ENCODE data around the gene DHX16.

Gene DHX16

GRCh38 chr6:30614044-30614842, 58.6 kb downstream of the DHX16 start:
- Histone ChIP-seq H2AK5ac (ENCODE audit: low read length) (no peak overlapping the region), H3K4me3 (ENCODE audit: low read depth, low read length) (no peak overlapping the region), H3K27me3 (ENCODE audit: insufficient read depth, low read length) (no peaks in the 10 kb centered on the region), H3K79me2 (ENCODE audit: control insufficient read depth, insufficient read depth, low read length, poor library complexity) (peaks cover 15% of the 10 kb centered on the region), H4K8ac (ENCODE audit: low read depth, low read length) (no peak overlapping the region), H3K9me3 (ENCODE audit: insufficient read depth, low read depth, low read length) (no peaks in the 10 kb centered on the region), H3K27ac (ENCODE audit: low read depth, low read length) (peak overlapping the region; percentile 38), H2BK12ac (ENCODE audit: low read length) (no peak overlapping the region), H3K23ac (ENCODE audit: low read length) (no peak overlapping the region), H2BK120ac (ENCODE audit: insufficient read depth, low read length, poor library complexity) (no peak overlapping the region), H3K14ac (ENCODE audit: low read length) (no peak overlapping the region), H3K4ac (ENCODE audit: low read depth, low read length) (no peak overlapping the region), H4K91ac (ENCODE audit: low read depth, low read length) (no peak overlapping the region), H3K79me1 (ENCODE audit: low read length) (peaks cover 16% of the 10 kb centered on the region), H4K12ac (ENCODE audit: low read depth, low read length) (no peak overlapping the region), H3K36me3 (ENCODE audit: control insufficient read depth in 1 of 2, insufficient read depth in 2 of 2, low read length in 2 of 2) (peaks cover 7 to 23% of the 10 kb centered on the region in 2 experiments), H3K18ac (ENCODE audit: low read length) (no peak overlapping the region), H3K9ac (ENCODE audit: low read length) (peak overlapping the region; percentile 77), H2BK5ac (ENCODE audit: low read depth, low read length, poor library complexity) (no peak overlapping the region), H3K4me1 (ENCODE audit: control insufficient read depth in 1 of 2, insufficient read depth in 2 of 2, low read length in 2 of 2) (peaks cover 3 to 6% of the 10 kb centered on the region in 2 experiments), H3K4me2 (ENCODE audit: low read length) (peak overlapping the region; percentile 46), H2AFZ (ENCODE audit: insufficient read depth, low read length, poor library complexity) (no peak overlapping the region)
- DNase-seq = no peak
- no CpG with 5 or more reads among the region's 8 CpGs for whole genome bisulfite sequencing (ENCODE audit: extremely low coverage, insufficient coverage, insufficient read length)

- H3K79me1 ChIP-seq (ENCODE audit: low read length) = peaks cover 16% of the 10 kb centered on the region
- no peaks in the 10 kb centered on the region for H3K9me3 ChIP-seq (ENCODE audit: insufficient read depth, low read depth, low read length)
- H2AK5ac ChIP-seq (ENCODE audit: low read length) = no peak overlapping the region
- H3K23ac ChIP-seq (ENCODE audit: low read length) = no peak overlapping the region
- H2BK120ac ChIP-seq (ENCODE audit: insufficient read depth, low read length, poor library complexity) = no peak overlapping the region
- H3K36me3 ChIP-seq (ENCODE audit: control insufficient read depth in 1 of 2, insufficient read depth in 2 of 2, low read length in 2 of 2) = peaks cover 12 to 31% of the 10 kb centered on the region in 2 experiments
- no peak overlapping the region for H2AFZ ChIP-seq (ENCODE audit: insufficient read depth, low read length, poor library complexity)
- no peak overlapping the region for H4K8ac ChIP-seq (ENCODE audit: low read depth, low read length)
- no peak overlapping the region for H3K14ac ChIP-seq (ENCODE audit: low read length)
- H3K27me3 ChIP-seq (ENCODE audit: insufficient read depth, low read length) = no peaks in the 10 kb centered on the region
- no peak for DNase-seq
- peaks cover 1 to 5% of the 10 kb centered on the region in 2 experiments for H3K4me1 ChIP-seq (ENCODE audit: control insufficient read depth in 1 of 2, insufficient read depth in 2 of 2, low read length in 2 of 2)
- no peak overlapping the region for H3K4me2 ChIP-seq (ENCODE audit: low read length)
- H3K79me2 ChIP-seq (ENCODE audit: control insufficient read depth, insufficient read depth, low read length, poor library complexity) = peaks cover 13% of the 10 kb centered on the region
- no peak overlapping the region for H2BK5ac ChIP-seq (ENCODE audit: low read depth, low read length, poor library complexity)
- H4K12ac ChIP-seq (ENCODE audit: low read depth, low read length) = no peak overlapping the region
- H3K18ac ChIP-seq (ENCODE audit: low read length) = no peak overlapping the region
- no peak overlapping the region for H3K9ac ChIP-seq (ENCODE audit: low read length)
- H3K4me3 ChIP-seq (ENCODE audit: low read depth, low read length) = no peak overlapping the region
- no peak overlapping the region for H4K91ac ChIP-seq (ENCODE audit: low read depth, low read length)
- H2BK12ac ChIP-seq (ENCODE audit: low read length) = no peak overlapping the region
- no peak overlapping the region for H3K4ac ChIP-seq (ENCODE audit: low read depth, low read length)
- H3K27ac ChIP-seq (ENCODE audit: low read depth, low read length) = no peak overlapping the region
Observed at GRCh38 chr6:30613251-30614043, 59.4 kb downstream of the DHX16 start.

DNA sequence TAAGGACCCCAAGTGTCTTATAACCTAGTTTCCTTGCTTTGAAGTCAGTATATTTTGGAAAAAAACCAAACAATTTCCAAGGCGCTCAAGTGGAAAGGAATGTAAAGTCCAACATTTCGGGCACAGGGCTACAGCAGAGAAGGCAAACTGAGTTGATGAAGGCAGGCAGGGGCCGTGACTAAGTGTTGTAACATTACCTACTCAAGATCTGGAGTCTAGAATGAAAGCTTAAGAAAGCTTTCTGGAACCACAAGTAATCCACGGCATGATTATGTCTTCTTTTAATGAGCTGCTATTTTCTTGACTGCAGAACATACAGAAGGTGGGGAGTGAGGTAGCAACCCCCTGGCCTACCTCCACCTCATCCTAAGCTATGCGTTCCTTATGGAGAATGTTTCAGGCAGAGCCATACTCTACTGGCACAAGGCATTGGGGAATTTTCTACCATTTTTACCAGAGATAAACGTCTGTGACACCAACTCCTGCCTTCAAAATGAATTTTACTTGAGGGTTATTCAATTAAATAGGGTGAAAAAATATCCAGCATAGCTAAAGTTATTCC, 60.0 kb downstream of the DHX16 start:
- no peak overlapping the region for H3K4me2 ChIP-seq (ENCODE audit: low read length)
- H2AK5ac ChIP-seq (ENCODE audit: low read length) = no peak overlapping the region
- no peak for DNase-seq
- no peak overlapping the region for H2BK5ac ChIP-seq (ENCODE audit: low read depth, low read length, poor library complexity)
- H4K8ac ChIP-seq (ENCODE audit: low read depth, low read length) = no peak overlapping the region
- H3K9me3 ChIP-seq (ENCODE audit: insufficient read depth, low read depth, low read length) = no peaks in the 10 kb centered on the region
- no peak overlapping the region for H2BK120ac ChIP-seq (ENCODE audit: insufficient read depth, low read length, poor library complexity)
- no peak overlapping the region for H4K91ac ChIP-seq (ENCODE audit: low read depth, low read length)
- no peak overlapping the region for H4K12ac ChIP-seq (ENCODE audit: low read depth, low read length)
- H3K79me1 ChIP-seq (ENCODE audit: low read length) = peaks cover 14% of the 10 kb centered on the region
- no peaks in the 10 kb centered on the region for H3K27me3 ChIP-seq (ENCODE audit: insufficient read depth, low read length)
- no peak overlapping the region for H3K9ac ChIP-seq (ENCODE audit: low read length)
- H3K14ac ChIP-seq (ENCODE audit: low read length) = no peak overlapping the region
- no peak overlapping the region for H3K18ac ChIP-seq (ENCODE audit: low read length)
- H3K79me2 ChIP-seq (ENCODE audit: control insufficient read depth, insufficient read depth, low read length, poor library complexity) = peaks cover 12% of the 10 kb centered on the region
- H2AFZ ChIP-seq (ENCODE audit: insufficient read depth, low read length, poor library complexity) = no peak overlapping the region
- no peak overlapping the region for H3K23ac ChIP-seq (ENCODE audit: low read length)
- peaks cover 0 to 3% of the 10 kb centered on the region in 2 experiments for H3K4me1 ChIP-seq (ENCODE audit: control insufficient read depth in 1 of 2, insufficient read depth in 2 of 2, low read length in 2 of 2)
- no peak overlapping the region for H3K4me3 ChIP-seq (ENCODE audit: low read depth, low read length)
- H2BK12ac ChIP-seq (ENCODE audit: low read length) = no peak overlapping the region
- H3K36me3 ChIP-seq (ENCODE audit: control insufficient read depth in 1 of 2, insufficient read depth in 2 of 2, low read length in 2 of 2) = peaks cover 18 to 37% of the 10 kb centered on the region in 2 experiments
- no peak overlapping the region for H3K27ac ChIP-seq (ENCODE audit: low read depth, low read length)
- no CpG with 5 or more reads among the region's 6 CpGs for WGBS (ENCODE audit: extremely low coverage, insufficient coverage, insufficient read length)
- H3K4ac ChIP-seq (ENCODE audit: low read depth, low read length) = no peak overlapping the region

GRCh38 chr6:30612213-30612612, 60.6 kb downstream of the DHX16 start:
- Histone ChIP-seq H3K9ac (ENCODE audit: low read length) (no peak overlapping the region), H2BK5ac (ENCODE audit: low read depth, low read length, poor library complexity) (no peak overlapping the region), H3K79me1 (ENCODE audit: low read length) (peaks cover 12% of the 10 kb centered on the region), H2BK120ac (ENCODE audit: insufficient read depth, low read length, poor library complexity) (no peak overlapping the region), H3K18ac (ENCODE audit: low read length) (no peak overlapping the region), H3K9me3 (ENCODE audit: insufficient read depth, low read depth, low read length) (no peaks in the 10 kb centered on the region), H2AK5ac (ENCODE audit: low read length) (no peak overlapping the region), H2AFZ (ENCODE audit: insufficient read depth, low read length, poor library complexity) (no peak overlapping the region), H3K79me2 (ENCODE audit: control insufficient read depth, insufficient read depth, low read length, poor library complexity) (peaks cover 12% of the 10 kb centered on the region), H3K23ac (ENCODE audit: low read length) (no peak overlapping the region), H3K4me1 (ENCODE audit: control insufficient read depth in 1 of 2, insufficient read depth in 2 of 2, low read length in 2 of 2) (peaks cover 0 to 3% of the 10 kb centered on the region in 2 experiments), H4K91ac (ENCODE audit: low read depth, low read length) (no peak overlapping the region), H3K4ac (ENCODE audit: low read depth, low read length) (no peak overlapping the region), H3K27me3 (ENCODE audit: insufficient read depth, low read length) (no peaks in the 10 kb centered on the region), H4K12ac (ENCODE audit: low read depth, low read length) (no peak overlapping the region), H4K8ac (ENCODE audit: low read depth, low read length) (no peak overlapping the region), H3K14ac (ENCODE audit: low read length) (no peak overlapping the region), H3K4me3 (ENCODE audit: low read depth, low read length) (no peak overlapping the region), H3K36me3 (ENCODE audit: control insufficient read depth in 1 of 2, insufficient read depth in 2 of 2, low read length in 2 of 2) (peaks cover 18 to 39% of the 10 kb centered on the region in 2 experiments), H2BK12ac (ENCODE audit: low read length) (no peak overlapping the region), H3K4me2 (ENCODE audit: low read length) (no peak overlapping the region), H3K27ac (ENCODE audit: low read depth, low read length) (no peak overlapping the region)
- no peak for DNase-seq
- no CpG with 5 or more reads among the region's 1 CpG for WGBS (ENCODE audit: extremely low coverage, insufficient coverage, insufficient read length)

Data from trophoblast cell (in vitro differentiated cells and primary cell).